ENCODE measurements around the gene MYO7B. TPM values are rescaled to one million over a fixed set of nuclear protein-coding genes. Genes with fewer than 3 reads are reported as not detected.
A peak's percentile ranks its signal among the peaks of the same experiment; 100 is the strongest.

The MYO7B gene
- polyA plus RNA-seq, 1 of the 3 experiments (the other 2 are of a cell fraction), result 0.08 TPM

DNA sequence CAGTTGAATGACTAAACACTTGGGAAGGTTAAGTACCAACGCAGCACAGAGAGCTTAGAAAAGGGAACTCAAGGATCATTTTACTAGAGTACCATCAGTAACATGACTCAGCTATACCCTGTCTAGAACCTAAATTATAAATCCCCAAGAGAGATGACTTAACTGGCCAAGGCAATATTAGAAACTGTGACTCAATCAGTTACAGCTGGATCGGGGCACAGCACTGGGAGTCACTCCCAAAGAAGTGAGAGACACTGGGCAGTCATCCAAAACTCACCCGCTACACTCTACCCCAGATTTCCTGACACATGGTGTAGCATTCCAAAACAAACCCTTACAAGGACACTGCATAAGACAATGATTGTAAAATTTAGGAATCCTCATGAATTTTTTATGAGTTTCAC, 26.9 kb upstream of the MYO7B start:
- WGBS (ENCODE audit: low lambda C conversion rate), result 2% methylated on average over 3 of the region's 3 CpGs
- no peak for TF ChIP-seq EZH2phosphoT487 (IDR thresholded peaks at IDR 0.05; ENCODE audit: borderline replicate concordance, low read depth)
- peak; percentile 85 for TF ChIP-seq JUND (IDR thresholded peaks at IDR 0.05)
- TF ChIP-seq GABPA (IDR thresholded peaks at IDR 0.05; ENCODE audit: low read depth), result no peak
- TF ChIP-seq, protein P1, sequence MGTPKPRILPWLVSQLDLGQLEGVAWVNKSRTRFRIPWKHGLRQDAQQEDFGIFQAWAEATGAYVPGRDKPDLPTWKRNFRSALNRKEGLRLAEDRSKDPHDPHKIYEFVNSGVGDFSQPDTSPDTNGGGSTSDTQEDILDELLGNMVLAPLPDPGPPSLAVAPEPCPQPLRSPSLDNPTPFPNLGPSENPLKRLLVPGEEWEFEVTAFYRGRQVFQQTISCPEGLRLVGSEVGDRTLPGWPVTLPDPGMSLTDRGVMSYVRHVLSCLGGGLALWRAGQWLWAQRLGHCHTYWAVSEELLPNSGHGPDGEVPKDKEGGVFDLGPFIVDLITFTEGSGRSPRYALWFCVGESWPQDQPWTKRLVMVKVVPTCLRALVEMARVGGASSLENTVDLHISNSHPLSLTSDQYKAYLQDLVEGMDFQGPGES (IDR thresholded peaks at IDR 0.05; ENCODE audit: low read depth, low read length), result no peak
- TF ChIP-seq FOXM1 (IDR thresholded peaks at IDR 0.05; ENCODE audit: low read depth), result no peak
- no peak for TF ChIP-seq GATA2 (CRISPR knock-in tag; IDR thresholded peaks at IDR 0.05)
- no peak for TF ChIP-seq TAF1 (IDR thresholded peaks at IDR 0.05; ENCODE audit: borderline replicate concordance, low read depth, low read length)
- TF ChIP-seq SMC3 (IDR thresholded peaks at IDR 0.05; ENCODE audit: low read depth, low read length), result no peak
- TF ChIP-seq SIN3A (IDR thresholded peaks at IDR 0.05; ENCODE audit: borderline replicate concordance, low read depth, low read length), result 0 out of 2 replicates have a peak, but pooled peaks have one; percentile 56
- no peak for TF ChIP-seq CHD2 (IDR thresholded peaks at IDR 0.05; ENCODE audit: low read length, partially characterized antibody)
- TF ChIP-seq REST (IDR thresholded peaks at IDR 0.05; ENCODE audit: low read depth, low read length), result no peak
- peak; percentile 97 for TF ChIP-seq NFIC (IDR thresholded peaks at IDR 0.05; ENCODE audit: borderline replicate concordance)
- TF ChIP-seq RFX5 (IDR thresholded peaks at IDR 0.05; ENCODE audit: low read length), result no peak
- 0 out of 2 replicates have a peak, but pooled peaks have one; percentile 30 for TF ChIP-seq TEAD4 (IDR thresholded peaks at IDR 0.05; ENCODE audit: borderline replicate concordance, insufficient read depth)
- peak; percentile 73; the same call in 1 of the 2 replicates for TF ChIP-seq RXRA (IDR thresholded peaks at IDR 0.05; ENCODE audit: borderline replicate concordance, low read depth)
- peak; percentile 66; the same call in 1 of the 2 replicates for TF ChIP-seq ZBTB33 (IDR thresholded peaks at IDR 0.05; ENCODE audit: borderline replicate concordance, low read depth)
- no peak for TF ChIP-seq RAD21 (IDR thresholded peaks at IDR 0.05; ENCODE audit: low read length)
- peak; percentile 82 for TF ChIP-seq PBX3 (IDR thresholded peaks at IDR 0.05)
- TF ChIP-seq MXI1 (IDR thresholded peaks at IDR 0.05; ENCODE audit: low read depth, low read length), result peak; percentile 51; the same call in 1 of the 2 replicates
- peak in 1 of 2 experiments; percentile 82; a peak in 2 of 4 replicates for TF ChIP-seq EP300 (IDR thresholded peaks at IDR 0.05; ENCODE audit: borderline replicate concordance in 1 of 2, low read depth in 1 of 2, low read length in 1 of 2)
- TF ChIP-seq, protein P2, sequence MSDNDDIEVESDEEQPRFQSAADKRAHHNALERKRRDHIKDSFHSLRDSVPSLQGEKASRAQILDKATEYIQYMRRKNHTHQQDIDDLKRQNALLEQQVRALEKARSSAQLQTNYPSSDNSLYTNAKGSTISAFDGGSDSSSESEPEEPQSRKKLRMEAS (IDR thresholded peaks at IDR 0.05; ENCODE audit: low read depth), result peak; percentile 82
- peak; percentile 92 for TF ChIP-seq TCF12 (IDR thresholded peaks at IDR 0.05)
- TF ChIP-seq FOSL2 (IDR thresholded peaks at IDR 0.05; ENCODE audit: borderline replicate concordance, low read depth), result peak; percentile 86
- TF ChIP-seq YY1 (IDR thresholded peaks at IDR 0.05; ENCODE audit: low read depth), result no peak; the same call in 1 of the 2 replicates
- TF ChIP-seq MEF2A (IDR thresholded peaks at IDR 0.05; ENCODE audit: borderline replicate concordance, low read depth), result peak; percentile 79
- no peak for TF ChIP-seq NRF1 (IDR thresholded peaks at IDR 0.05; ENCODE audit: low read depth, low read length)
- TF ChIP-seq POLR2AphosphoS5 (IDR thresholded peaks at IDR 0.05; ENCODE audit: low read depth, low read length), result peak; percentile 44; the same call in 1 of the 2 replicates

More for the DNA sequence above, 26.9 kb upstream of the MYO7B start:
- no peaks in the 10 kb centered on the region for H3K9me2 ChIP-seq
- H3K36me3 ChIP-seq (replicated peaks in 1 of 2; ENCODE audit: control insufficient read depth in 1 of 2, insufficient read depth in 2 of 2, low read length in 1 of 2), result peaks cover 33 to 39% of the 10 kb centered on the region in 2 experiments
- H3K4me1 ChIP-seq (ENCODE audit: control insufficient read depth in 1 of 2, insufficient read depth in 2 of 2, low read depth in 1 of 2, low read length in 1 of 2), result peaks cover 10 to 52% of the 10 kb centered on the region in 2 experiments
- H3K27ac ChIP-seq (ENCODE audit: low read depth in 2 of 2, low read length in 1 of 2), result peak overlapping the region; percentile 43 to 86
- no peaks in the 10 kb centered on the region for H3K9me3 ChIP-seq
- POLR2A ChIA-PET, result no interaction called here
- peaks cover 85% of the 10 kb centered on the region for H3K79me2 ChIP-seq (ENCODE audit: insufficient read depth)
- H3K9ac ChIP-seq, result no peak overlapping the region
- CTCF ChIA-PET, result interaction anchor here (0.9 to 5.6 kb wide), 3 partner anchors 11 to 312 kb away, joined by 3 to 26 read pairs (median 4); no protein-coding TSS in a partner anchor
- peak; percentile 66 for DNase-seq
- peaks cover 44% of the 10 kb centered on the region for H3F3A ChIP-seq (replicated peaks; ENCODE audit: insufficient read depth)
- no peak overlapping the region for H2AFZ ChIP-seq (ENCODE audit: low read depth)
- H3K4me2 ChIP-seq, result peak overlapping the region; percentile 67
- H3K4me3 ChIP-seq (ENCODE audit: low read depth in 2 of 2, low read length in 1 of 2), result no peak overlapping the region
- H4K20me1 ChIP-seq (ENCODE audit: insufficient read depth), result peaks cover 57% of the 10 kb centered on the region
- H3K27me3 ChIP-seq (ENCODE audit: insufficient read depth), result no peaks in the 10 kb centered on the region
